HAP-1 (cell line): Measurements from ENCODE around the gene LCE2D.
"Not testable (repeated sequence)": the region's sequence is repeated elsewhere in the genome, so short reads cannot be mapped to it uniquely, and the experiment has no call there.

Experiments
- DNase-seq, 2 experiments: peaks; one replicate each; pipeline ENCODE4 v3.0.0-alpha.2; 2016 to 2020; ENCODE audit warnings: low spot score in 2 of 2
- H3K27me3 ChIP-seq: fragments of 250-450 bp; sonication (Bioruptor Pico); 2 replicates; pipeline ENCODE4 v1.5.1; 2020; ENCODE audit warnings: low read depth, mild to moderate bottlenecking, moderate library complexity
- H3K36me3 ChIP-seq: fragments of 250-450 bp; sonication (Bioruptor Pico); replicated peaks from 2 replicates; pipeline ENCODE4 v1.5.1; 2020; ENCODE audit warnings: mild to moderate bottlenecking
- H3K4me1 ChIP-seq: fragments of 250-450 bp; sonication (Bioruptor Pico); 2 replicates; pipeline ENCODE4 v1.5.1; 2020; ENCODE audit warnings: mild to moderate bottlenecking
- H3K4me3 ChIP-seq: fragments of 250-450 bp; sonication (Bioruptor Pico); 2 replicates; pipeline ENCODE4 v1.5.1; 2020; ENCODE audit warnings: mild to moderate bottlenecking, moderate library complexity
- H3K9me3 ChIP-seq: fragments of 250-450 bp; sonication (Bioruptor Pico); 2 replicates; pipeline ENCODE4 v1.5.1; 2020; ENCODE audit warnings: mild to moderate bottlenecking, moderate library complexity
- in situ Hi-C: fragments of 300-500 bp; cut with MboI; formaldehyde crosslinking; loops from 3 replicates; pipeline ENCODE4 v1.14.3; 2020; ENCODE audit warnings: low sequenced_read_pairs, inconsistent platforms, mixed read lengths

Gene LCE2D

DNA sequence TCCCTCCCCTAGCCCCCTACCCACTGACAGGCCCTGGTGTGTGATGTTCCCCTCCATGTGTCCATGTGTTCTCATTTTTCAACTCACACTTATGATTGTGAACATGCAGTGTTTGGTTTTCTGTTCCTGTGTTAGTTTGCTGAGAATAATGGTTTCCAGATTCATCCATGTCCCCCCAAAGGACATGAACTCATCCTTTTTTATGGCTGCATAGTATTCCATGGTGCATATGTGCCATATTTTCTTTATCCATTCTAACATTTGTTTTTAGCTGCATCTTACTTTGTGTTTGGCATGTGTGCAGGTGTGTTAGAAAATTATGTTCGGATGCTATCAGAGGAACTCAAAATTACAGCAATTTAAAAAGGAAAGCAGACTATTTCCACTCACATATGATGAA lies 3.0 kb downstream of the LCE2D start:
- DNase-seq, H3K36me3 ChIP-seq, H3K9me3 ChIP-seq, H3K4me1 ChIP-seq, H3K4me3 ChIP-seq, in situ Hi-C loops, H3K27me3 ChIP-seq: not testable (repeated sequence)

DNA sequence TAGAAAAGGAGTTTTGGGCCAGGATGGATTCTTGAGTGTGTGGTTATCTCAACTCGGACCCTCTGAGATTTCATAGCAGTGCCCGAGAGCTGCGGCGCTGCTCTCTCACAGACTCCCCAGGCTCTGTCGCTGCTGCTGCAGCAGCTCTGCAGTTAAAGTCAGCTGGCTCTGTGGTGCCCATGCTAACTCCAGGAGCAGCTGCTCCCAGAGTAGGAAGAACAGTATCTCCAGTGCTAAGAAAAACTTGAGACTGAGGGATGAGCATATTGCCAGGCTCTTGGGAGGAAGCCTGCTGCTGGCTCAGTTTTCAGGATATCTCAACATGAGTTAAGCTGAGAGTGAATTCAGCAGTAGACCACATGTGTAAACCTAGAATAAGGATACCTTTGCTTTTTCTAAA lies 4.5 kb downstream of the LCE2D start:
- no peak overlapping the region for H3K4me3 ChIP-seq
- H3K27me3 ChIP-seq, result no peaks in the 10 kb centered on the region
- DNase-seq, result no peak
- H3K9me3 ChIP-seq, result no peaks in the 10 kb centered on the region
- H3K36me3 ChIP-seq, result no peaks in the 10 kb centered on the region
- H3K4me1 ChIP-seq, result no peaks in the 10 kb centered on the region
- in situ Hi-C loops, result no loop called here

DNA sequence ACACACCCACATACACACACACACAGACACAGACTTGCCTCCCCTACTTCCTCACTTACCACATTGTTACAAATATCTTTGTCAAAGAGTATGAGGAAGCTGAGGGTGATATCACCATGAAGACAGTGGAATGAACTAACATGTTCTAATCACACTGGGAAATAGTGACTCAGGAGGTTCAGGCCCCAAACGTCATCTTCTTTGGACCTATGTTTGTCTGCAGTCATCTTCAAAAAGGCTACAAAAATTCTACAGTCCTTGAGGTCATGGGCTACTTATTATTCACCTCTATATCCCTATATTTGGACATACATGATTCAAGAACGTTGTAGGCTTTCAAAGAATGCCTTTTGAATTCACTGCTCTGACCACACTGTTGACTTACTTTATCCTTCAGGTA lies 9.8 kb downstream of the LCE2D start:
- Histone ChIP-seq H3K4me1 (no peaks in the 10 kb centered on the region), H3K9me3 (no peaks in the 10 kb centered on the region), H3K36me3 (no peaks in the 10 kb centered on the region), H3K27me3 (no peaks in the 10 kb centered on the region), H3K4me3 (no peak overlapping the region)
- in situ Hi-C loops, result no loop called here
- no peak for DNase-seq

DNA sequence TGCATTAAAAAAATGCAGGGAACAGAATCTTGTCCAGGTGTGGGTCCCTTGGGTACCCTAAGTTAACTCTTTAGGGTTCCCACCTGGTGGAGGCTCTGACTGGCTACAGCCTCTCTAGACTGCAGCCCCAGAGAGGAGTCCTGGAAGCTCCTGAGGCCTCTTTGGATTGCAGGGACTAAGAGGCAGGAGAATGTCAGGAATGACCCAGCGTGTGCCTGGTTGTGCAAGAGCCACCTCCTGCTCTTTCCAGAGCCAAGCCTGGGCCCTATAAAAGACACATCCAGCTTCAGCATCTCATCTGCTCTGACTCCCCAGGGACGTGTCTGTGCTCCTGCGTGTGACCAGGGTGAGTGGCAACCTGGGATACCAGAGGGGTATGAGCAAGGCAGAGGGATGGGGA lies 11.8 kb downstream of the LCE2D start, which contains the start of gene LCE2C:
TSS of gene LCE2C (plus strand) at position 297 of the 400 bp plus-strand sequence. CDS start 737 bp downstream, outside the sequence.
- H3K36me3 ChIP-seq, H3K4me3 ChIP-seq, H3K9me3 ChIP-seq, DNase-seq, in situ Hi-C loops, H3K27me3 ChIP-seq, H3K4me1 ChIP-seq: not testable (repeated sequence)

DNA sequence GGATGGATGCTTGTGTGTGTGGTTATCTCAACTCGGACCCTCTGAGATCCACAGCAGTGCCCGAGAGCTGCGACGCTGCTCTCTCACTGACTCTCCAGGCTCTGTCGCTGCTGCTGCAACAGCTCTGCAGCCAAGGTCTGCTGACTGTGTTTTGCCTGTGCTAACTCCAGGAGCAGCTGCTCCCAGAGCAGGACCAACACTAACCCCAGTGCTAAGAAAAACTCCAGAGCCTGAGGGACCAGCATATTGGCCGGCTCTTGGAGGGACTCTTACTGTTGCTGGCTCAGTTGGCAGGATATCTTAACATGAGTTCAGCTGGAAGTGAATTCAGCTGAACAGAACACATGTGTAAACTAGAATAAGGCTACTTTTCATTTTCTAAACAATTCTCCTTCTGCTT lies 16.3 kb downstream of the LCE2D start:
- no peak for DNase-seq
- H3K4me1 ChIP-seq, result no peaks in the 10 kb centered on the region
- H3K27me3 ChIP-seq, result peaks cover 4% of the 10 kb centered on the region; the same call in 1 of the 2 replicates
- no peaks in the 10 kb centered on the region for H3K9me3 ChIP-seq
- H3K4me3 ChIP-seq, result no peak overlapping the region
- no peaks in the 10 kb centered on the region for H3K36me3 ChIP-seq
- in situ Hi-C loops, result no loop called here

DNA sequence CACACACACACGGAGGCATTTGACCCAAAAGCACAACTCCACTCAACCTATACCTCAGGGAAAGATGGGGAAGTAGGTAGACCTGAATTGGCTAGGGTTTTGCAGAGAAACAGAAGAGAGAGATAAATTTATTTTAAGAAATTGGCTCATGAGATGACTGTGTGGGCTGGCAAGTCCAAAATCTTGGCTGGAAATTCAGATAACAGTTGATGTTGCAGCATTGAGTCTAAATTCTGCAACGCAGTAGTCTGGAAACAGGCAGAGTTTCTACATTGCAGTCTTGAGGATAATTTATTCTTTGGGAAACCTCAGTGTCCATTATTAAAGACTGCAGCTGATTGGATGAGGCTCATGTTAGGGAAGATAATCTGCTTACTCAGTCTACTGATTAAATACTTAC lies 18.4 kb downstream of the LCE2D start:
- H3K36me3 ChIP-seq, result no peaks in the 10 kb centered on the region

DNA sequence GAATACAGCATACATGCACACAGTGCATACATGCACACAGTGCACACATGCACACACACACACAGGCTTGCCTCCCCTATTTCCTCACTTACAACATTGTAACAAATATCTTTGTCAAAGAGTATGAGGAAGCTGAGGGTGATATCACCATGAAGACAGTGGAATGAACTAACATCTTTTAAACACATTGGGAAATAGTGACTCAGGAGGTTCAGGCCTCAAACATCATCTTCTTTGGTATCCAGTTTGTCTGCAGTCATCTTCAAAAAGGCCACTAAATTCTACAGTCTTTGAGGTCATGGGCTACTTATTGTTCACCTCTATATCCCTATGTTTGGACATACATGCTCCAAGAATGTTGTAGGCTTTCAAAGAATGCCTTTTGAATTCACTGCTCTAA lies 20.7 kb downstream of the LCE2D start:
- H3K4me3 ChIP-seq, result no peak overlapping the region
- H3K36me3 ChIP-seq, result no peaks in the 10 kb centered on the region
- peaks cover 4% of the 10 kb centered on the region; the same call in 1 of the 2 replicates for H3K27me3 ChIP-seq
- no peaks in the 10 kb centered on the region for H3K9me3 ChIP-seq
- H3K4me1 ChIP-seq, result no peaks in the 10 kb centered on the region
- DNase-seq, result no peak
- in situ Hi-C loops, result no loop called here

More for the DNA sequence above, 18.4 kb downstream of the LCE2D start:
- in situ Hi-C loops, result no loop called here
- H3K27me3 ChIP-seq, result peaks cover 4% of the 10 kb centered on the region; the same call in 1 of the 2 replicates
- H3K4me3 ChIP-seq, result no peak overlapping the region
- no peaks in the 10 kb centered on the region for H3K4me1 ChIP-seq
- DNase-seq, result no peak
- H3K9me3 ChIP-seq, result no peaks in the 10 kb centered on the region

DNA sequence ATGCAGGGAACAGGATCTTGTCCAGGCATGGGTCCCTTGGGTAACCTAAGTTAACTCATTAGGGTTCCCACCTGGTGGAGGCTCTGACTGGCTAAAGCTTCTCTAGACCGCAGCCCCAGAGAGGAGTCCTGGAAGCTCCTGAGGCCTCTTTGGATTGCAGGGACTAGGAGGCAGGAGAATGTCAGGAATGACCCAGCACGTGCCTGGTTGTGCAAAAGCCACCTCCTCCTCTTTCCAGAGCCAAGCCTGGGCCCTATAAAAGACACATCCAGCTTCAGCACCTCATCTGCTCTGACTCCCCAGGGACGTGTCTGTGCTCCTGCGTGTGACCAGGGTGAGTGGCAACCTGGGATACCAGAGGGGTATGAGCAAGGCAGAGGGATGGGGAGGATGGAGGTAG lies 22.6 kb downstream of the LCE2D start, which contains the start of gene LCE2B:
TSS of gene LCE2B (plus strand) at position 301 of the 400 bp plus-strand sequence. CDS start 721 bp downstream, outside the sequence.
- DNase-seq, in situ Hi-C loops, H3K27me3 ChIP-seq, H3K9me3 ChIP-seq, H3K36me3 ChIP-seq, H3K4me3 ChIP-seq, H3K4me1 ChIP-seq: not testable (repeated sequence)

DNA sequence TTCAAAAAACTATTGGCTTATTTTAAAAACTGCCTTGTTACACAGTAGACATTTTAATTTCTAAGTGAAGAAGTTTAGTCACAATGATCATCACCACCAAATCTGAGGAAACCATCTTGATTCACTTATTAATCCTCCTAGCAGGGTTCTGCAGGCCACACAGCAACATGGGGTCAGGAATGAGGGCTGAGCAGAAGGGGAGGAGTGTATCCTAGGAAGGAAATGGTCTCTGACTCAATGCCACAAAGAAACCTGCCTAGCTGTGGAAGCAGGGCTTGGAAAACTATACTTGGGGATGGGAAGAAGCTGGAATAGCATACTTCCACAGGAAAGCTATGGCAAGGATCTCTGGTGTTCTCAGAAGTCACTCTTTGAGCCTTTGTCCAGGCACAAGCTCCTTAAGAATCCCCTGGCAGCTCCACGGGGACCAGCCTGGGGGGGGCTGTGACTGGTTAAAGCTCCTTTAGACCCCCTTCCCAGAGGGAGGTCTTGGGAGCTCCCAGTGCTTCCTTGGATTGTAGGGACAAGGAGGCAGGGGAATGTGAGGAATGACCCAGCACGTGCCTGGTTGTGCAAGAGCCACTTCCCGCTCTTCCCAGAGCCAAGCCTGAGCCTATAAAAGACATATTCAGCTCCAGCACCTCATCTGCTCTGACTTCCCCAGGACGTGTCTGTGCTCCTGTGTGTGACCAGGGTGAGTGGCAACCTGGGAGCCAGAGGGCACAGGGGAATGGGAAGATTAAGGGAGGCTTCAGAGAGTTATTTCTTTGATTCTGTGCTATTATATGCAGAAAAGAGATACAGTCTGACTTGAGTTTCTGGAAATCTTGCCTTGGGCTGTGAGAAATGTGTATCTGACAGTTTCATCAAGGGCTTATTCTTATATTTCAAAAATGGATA lies 34.8 kb downstream of the LCE2D start, which contains the start of gene LCE2A:
TSS of gene LCE2A (plus strand) at position 645 of the 900 bp plus-strand sequence. CDS start 557 bp downstream, outside the sequence.
- no peaks in the 10 kb centered on the region for H3K36me3 ChIP-seq
- DNase-seq, result no peak
- H3K4me3 ChIP-seq, result no peak within 1 kb of the TSS
- in situ Hi-C loops, result no loop called here
- H3K9me3 ChIP-seq, result no peaks in the 10 kb centered on the region
- no peaks in the 10 kb centered on the region for H3K27me3 ChIP-seq
- no peaks in the 10 kb centered on the region for H3K4me1 ChIP-seq

DNA sequence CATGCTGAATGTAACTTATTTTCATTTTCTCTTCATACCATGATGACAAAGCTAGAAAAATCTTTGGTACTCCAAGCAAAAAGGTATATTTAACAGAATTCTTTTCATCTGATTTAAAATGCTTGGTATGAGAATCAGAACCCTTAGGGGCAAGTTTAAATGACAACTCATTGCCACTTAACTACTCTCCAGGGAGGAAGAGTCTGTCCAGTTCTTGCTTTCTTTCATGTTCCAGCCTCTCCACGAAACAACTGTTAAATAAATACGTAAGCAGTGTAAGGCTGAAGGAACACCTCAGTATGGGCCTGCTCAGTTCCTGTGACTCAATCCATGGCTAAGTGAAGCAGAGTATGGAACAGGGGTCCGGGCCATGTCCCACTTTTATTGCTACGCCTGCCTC lies 36.6 kb downstream of the LCE2D start:
- no peak overlapping the region for H3K4me3 ChIP-seq
- in situ Hi-C loops, result no loop called here
- H3K9me3 ChIP-seq, result no peaks in the 10 kb centered on the region
- DNase-seq, result no peak
- no peaks in the 10 kb centered on the region for H3K4me1 ChIP-seq
- H3K36me3 ChIP-seq, result no peaks in the 10 kb centered on the region
- no peaks in the 10 kb centered on the region for H3K27me3 ChIP-seq

DNA sequence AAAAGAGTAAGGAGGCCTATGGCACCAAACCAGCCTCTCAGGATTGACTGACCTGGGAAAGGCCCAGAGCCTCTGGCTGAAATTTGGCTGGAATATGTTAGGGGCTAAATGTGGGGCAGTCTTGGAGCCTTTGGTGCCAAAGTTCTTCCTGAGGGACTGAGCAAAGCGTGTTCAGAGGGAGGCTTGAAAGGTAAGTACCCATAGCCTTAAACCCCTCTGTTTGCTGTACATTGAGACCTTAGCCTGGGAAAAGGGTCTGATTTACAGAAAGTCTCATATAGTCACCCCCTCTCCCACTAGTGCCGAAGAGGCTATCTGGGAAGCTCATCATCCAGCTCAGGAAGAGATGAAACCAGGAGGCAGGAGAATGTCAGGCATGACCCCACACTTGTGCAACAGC lies 44.7 kb downstream of the LCE2D start, which contains the start of gene LCE4A:
TSS of gene LCE4A (plus strand) at position 301 of the 400 bp plus-strand sequence. CDS start 916 bp downstream, outside the sequence.
- Histone ChIP-seq H3K27me3 (no peaks in the 10 kb centered on the region), H3K9me3 (no peaks in the 10 kb centered on the region), H3K4me3 (no peak within 1 kb of the TSS), H3K36me3 (no peaks in the 10 kb centered on the region), H3K4me1 (no peaks in the 10 kb centered on the region)
- in situ Hi-C loops, result no loop called here
- DNase-seq, result no peak
